Measurements from ENCODE around the gene CNTNAP2. TPM values are rescaled to one million over a fixed set of nuclear protein-coding genes. Genes with fewer than 3 reads are reported as not detected.

Gene CNTNAP2
- total RNA-seq, 1 experiment from 2014 or later, result 0.03 TPM

- Histone ChIP-seq H3K27me3 (ENCODE audit: control insufficient read depth, insufficient read depth, low read length) (no peaks in the 10 kb centered on the region), H3K36me3 (ENCODE audit: control insufficient read depth, insufficient read depth, low read length) (no peaks in the 10 kb centered on the region), H3K4me3 (ENCODE audit: low read depth in 2 of 2, low read length in 2 of 2) (no peak overlapping the region), H3K27ac (ENCODE audit: low read length) (no peak overlapping the region), H3K9me3 (ENCODE audit: control insufficient read depth, insufficient read depth, low read depth, low read length) (no peaks in the 10 kb centered on the region), H3K4me1 (ENCODE audit: control insufficient read depth, insufficient read depth, low read length) (no peaks in the 10 kb centered on the region)
- ATAC-seq (no peak), DNase-seq (ENCODE audit: low read depth, low spot score) (no peak)
- TF ChIP-seq REST (IDR thresholded peaks at IDR 0.05; ENCODE audit: insufficient read depth in 1 of 2, low read depth in 2 of 2, low read length in 1 of 2), result no peak
- TF ChIP-seq TCF7L2 (IDR thresholded peaks at IDR 0.05; ENCODE audit: low read depth, low read length), result no peak
- no peak for TF ChIP-seq CTCF (IDR thresholded peaks at IDR 0.05)
- TF ChIP-seq SIN3A (IDR thresholded peaks at IDR 0.05; ENCODE audit: borderline replicate concordance, insufficient read depth, low read depth, low read length), result no peak
- no peak for TF ChIP-seq POLR2AphosphoS5 (IDR thresholded peaks at IDR 0.05; ENCODE audit: low read depth, low read length)
- no TSS peak for BruUV-seq (replicated peaks)
- in situ Hi-C loops (cut with HindIII; ENCODE audit: low pct_unique_long_range_greater_than_20kb, low sequenced_read_pairs), result no loop called here
- ChIA-PET CTCF (no interaction called here), POLR2A (no interaction called here)
- intact Hi-C loops (cut with micrococcal nuclease; ENCODE audit: unreplicated experiment), result no loop called here
Measured at GRCh38 chr7:148056406-148056805, 1939.8 kb downstream of the CNTNAP2 start.

GRCh38 chr7:148058092-148058491 is 1941.5 kb downstream of the CNTNAP2 start:
- in situ Hi-C loops (cut with HindIII; ENCODE audit: low pct_unique_long_range_greater_than_20kb, low sequenced_read_pairs) (no loop called here), intact Hi-C loops (cut with micrococcal nuclease; ENCODE audit: unreplicated experiment) (no loop called here)
- TF ChIP-seq SIN3A (IDR thresholded peaks at IDR 0.05; ENCODE audit: borderline replicate concordance, insufficient read depth, low read depth, low read length), result no peak
- no peak for TF ChIP-seq TCF7L2 (IDR thresholded peaks at IDR 0.05; ENCODE audit: low read depth, low read length)
- no peaks in the 10 kb centered on the region for H3K9me3 ChIP-seq (ENCODE audit: control insufficient read depth, insufficient read depth, low read depth, low read length)
- H3K36me3 ChIP-seq (ENCODE audit: control insufficient read depth, insufficient read depth, low read length), result no peaks in the 10 kb centered on the region
- BruUV-seq (replicated peaks), result no TSS peak
- ChIA-PET CTCF (no interaction called here), POLR2A (no interaction called here)
- no peaks in the 10 kb centered on the region for H3K4me1 ChIP-seq (ENCODE audit: control insufficient read depth, insufficient read depth, low read length)
- no peak overlapping the region for H3K27ac ChIP-seq (ENCODE audit: low read length)
- ATAC-seq (no peak), DNase-seq (ENCODE audit: low read depth, low spot score) (no peak)
- H3K4me3 ChIP-seq (ENCODE audit: low read depth in 2 of 2, low read length in 2 of 2), result no peak overlapping the region
- no peaks in the 10 kb centered on the region for H3K27me3 ChIP-seq (ENCODE audit: control insufficient read depth, insufficient read depth, low read length)

- in situ Hi-C loops (cut with HindIII; ENCODE audit: low pct_unique_long_range_greater_than_20kb, low sequenced_read_pairs), result no loop called here
- intact Hi-C loops (cut with micrococcal nuclease; ENCODE audit: unreplicated experiment), result no loop called here
- TF ChIP-seq REST (IDR thresholded peaks at IDR 0.05; ENCODE audit: insufficient read depth in 1 of 2, low read depth in 2 of 2, low read length in 1 of 2), result no peak
- TF ChIP-seq TCF7L2 (IDR thresholded peaks at IDR 0.05; ENCODE audit: low read depth, low read length), result no peak
- TF ChIP-seq CTCF (IDR thresholded peaks at IDR 0.05), result no peak
- no peak for TF ChIP-seq SIN3A (IDR thresholded peaks at IDR 0.05; ENCODE audit: borderline replicate concordance, insufficient read depth, low read depth, low read length)
- TF ChIP-seq POLR2AphosphoS5 (IDR thresholded peaks at IDR 0.05; ENCODE audit: low read depth, low read length), result no peak
- no peak overlapping the region for H3K27ac ChIP-seq (ENCODE audit: low read length)
- H3K4me3 ChIP-seq (ENCODE audit: low read depth in 2 of 2, low read length in 2 of 2), result no peak overlapping the region
- no peaks in the 10 kb centered on the region for H3K4me1 ChIP-seq (ENCODE audit: control insufficient read depth, insufficient read depth, low read length)
- ChIA-PET POLR2A (no interaction called here), CTCF (no interaction called here)
- no TSS peak for BruUV-seq (replicated peaks)
- no peaks in the 10 kb centered on the region for H3K27me3 ChIP-seq (ENCODE audit: control insufficient read depth, insufficient read depth, low read length)
- no peak for DNase-seq (ENCODE audit: low read depth, low spot score)
- no peaks in the 10 kb centered on the region for H3K9me3 ChIP-seq (ENCODE audit: control insufficient read depth, insufficient read depth, low read depth, low read length)
- no peaks in the 10 kb centered on the region for H3K36me3 ChIP-seq (ENCODE audit: control insufficient read depth, insufficient read depth, low read length)
- ATAC-seq, result no peak
Measured at GRCh38 chr7:148058753-148059152, 1942.2 kb downstream of the CNTNAP2 start.
